Right kidney (tissue), 1 donor: ENCODE results near the gene OR2H1.

Source experiments
- DNase-seq: peaks from one replicate; pipeline ENCODE4 v3.0.0-alpha.2; 2016

Gene OR2H1

DNA sequence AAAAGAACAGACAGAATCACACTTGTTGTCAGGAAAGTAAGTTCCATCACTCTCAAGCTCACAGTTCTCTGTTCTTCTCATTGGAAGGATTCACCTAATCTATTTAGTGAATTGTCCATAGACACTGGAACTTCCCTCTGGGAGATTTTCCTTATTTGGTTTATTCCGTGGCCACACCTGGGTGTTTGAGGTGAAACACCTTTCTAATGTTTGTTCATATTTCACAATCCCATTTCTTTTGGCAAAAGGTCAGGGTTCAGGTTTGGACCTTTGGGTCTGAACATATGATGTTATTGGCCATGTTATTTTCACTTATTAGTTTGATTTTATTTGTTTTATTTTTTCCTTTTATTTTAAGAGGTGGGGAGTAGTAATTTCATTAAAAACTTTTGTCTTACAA, 26.8 kb downstream of the OR2H1 start:
- no peak for DNase-seq

DNA sequence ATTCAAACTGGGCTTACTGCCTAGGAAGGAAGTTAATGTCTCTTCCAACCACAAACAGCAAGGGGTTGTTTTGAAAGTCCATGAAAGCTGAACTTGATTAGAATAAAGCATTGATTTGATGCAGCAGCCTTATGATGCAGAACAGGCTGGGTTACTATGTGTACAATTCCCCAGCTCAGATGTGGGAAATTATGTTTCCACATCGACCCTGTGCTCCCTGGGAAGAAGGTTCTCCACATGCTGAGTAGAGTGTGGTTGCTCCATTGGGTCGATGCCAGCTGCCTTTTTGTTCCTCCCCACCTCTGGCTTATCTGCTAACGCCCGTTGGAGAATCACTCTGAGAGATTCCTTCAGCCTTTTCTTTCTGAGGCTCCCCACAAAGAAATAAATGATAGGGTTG, 29.6 kb downstream of the OR2H1 start:
- no peak for DNase-seq

DNA sequence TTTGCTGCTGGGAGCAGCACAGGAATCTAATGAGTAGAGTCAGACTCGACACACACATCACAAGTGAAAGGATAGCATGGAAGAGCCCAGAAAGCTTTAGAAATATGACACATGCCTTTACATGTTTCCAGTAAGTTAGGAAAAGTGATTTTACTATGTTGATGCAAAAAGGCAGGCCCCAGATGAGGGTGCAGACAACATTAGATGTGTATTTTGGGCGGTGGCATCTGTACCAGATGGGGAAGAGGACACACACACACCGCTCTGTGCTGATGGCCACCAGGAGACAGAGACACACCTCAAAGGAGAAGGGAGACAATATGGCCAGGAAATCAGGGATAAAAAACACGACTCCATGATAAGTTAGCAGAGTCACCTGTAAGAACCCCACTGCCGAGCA, 30.2 kb downstream of the OR2H1 start:
- DNase-seq: no peak

DNA sequence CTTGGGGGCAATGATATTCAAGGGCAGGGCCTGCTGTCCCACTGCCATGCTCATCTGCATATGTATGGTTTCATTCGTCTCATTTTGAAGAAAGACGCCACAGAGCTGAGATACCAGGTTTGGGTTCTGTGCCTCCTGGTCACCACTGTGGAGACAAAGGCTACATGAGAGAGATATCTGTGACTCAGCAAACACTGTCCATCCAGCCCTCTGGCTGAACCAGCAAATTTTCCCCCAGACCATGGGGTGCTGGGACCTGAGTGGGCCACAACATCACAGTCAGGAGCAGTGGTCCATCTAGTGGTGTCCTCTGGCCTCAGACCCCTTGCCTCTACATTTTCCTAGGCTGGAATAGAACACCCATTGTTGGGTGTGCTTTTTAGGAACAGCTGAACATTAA, 30.7 kb downstream of the OR2H1 start, which contains the start of gene MAS1L:
Gene MAS1L, minus strand, starts transcription at position 297 of the 400 bp plus-strand sequence. Its CDS starts 54 bp downstream, at position 243.
- no peak for DNase-seq

DNA sequence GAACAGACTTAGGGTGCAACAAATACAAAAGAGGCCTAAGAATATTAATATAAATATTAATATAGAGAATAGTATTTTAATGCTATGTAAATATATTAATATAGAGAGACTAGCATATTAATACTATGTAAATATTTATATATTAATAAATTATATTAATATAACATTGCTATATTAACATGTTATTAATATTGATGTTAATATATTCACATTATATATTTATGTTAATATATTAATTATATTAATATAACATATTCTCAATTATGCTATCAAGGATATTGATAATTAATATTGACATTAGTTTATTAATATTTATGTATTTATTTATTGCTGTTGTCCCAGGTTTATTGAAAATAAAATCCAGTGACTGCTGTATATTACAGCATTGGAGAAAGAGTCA, 31.9 kb downstream of the OR2H1 start:
- DNase-seq: no peak

DNA sequence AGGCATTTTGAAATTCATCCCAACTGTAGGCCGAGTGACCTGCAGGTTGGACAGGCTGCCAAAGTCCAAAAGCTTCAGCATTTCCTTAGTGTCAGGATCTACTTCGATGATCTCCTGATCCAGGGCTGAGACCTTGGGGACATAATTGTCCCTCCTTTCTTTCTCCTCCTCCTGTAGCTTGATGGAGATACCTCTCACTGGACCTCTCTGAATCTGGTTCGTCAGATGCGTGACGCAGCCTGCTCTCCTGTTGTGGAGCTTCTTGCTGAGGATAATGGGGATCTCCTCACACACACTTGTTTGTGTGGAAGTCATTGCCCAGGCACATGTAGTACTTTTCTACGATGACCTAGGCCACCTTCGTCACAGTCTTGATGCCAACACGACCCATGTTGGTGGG, 32.3 kb downstream of the OR2H1 start:
- no peak for DNase-seq

DNA sequence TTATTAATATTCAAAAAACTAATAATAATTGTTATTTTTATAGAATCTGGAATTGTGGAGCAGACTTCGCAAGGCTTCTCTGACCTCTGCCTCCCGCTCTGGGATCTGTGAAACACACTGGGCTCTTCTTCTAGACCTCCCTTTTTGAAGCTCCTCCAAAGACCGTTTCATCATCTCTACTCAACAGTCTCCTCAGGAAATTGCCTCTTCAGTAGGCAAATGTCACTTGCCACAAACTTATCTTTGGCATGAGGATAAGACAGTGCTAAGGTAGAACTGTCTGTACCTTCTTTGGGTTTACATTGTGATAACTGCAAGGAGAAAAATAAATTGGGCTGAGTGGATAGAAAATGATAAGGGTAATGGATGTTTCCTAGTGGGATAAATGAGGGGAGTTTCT, 33.1 kb downstream of the OR2H1 start:
- no peak for DNase-seq

DNA sequence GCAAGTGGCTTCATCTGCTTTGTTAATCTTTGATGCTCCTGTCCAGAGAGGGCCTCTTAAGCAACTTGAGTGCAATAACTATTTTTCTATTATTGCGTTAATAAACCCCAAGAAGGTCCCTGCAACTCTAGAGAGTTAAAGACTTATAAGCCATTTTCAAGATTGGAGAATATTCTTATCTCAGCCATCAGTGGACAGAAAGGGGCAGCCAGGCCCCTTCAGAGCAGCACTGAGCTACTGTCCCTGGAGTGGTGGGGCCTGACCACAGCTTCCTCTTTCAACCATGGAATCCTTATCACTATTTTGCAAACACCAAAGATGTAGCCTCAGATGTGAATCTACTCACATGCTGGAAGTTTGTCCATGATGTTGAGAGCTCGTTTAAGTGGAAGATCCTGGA, 33.6 kb downstream of the OR2H1 start:
- DNase-seq: no peak

DNA sequence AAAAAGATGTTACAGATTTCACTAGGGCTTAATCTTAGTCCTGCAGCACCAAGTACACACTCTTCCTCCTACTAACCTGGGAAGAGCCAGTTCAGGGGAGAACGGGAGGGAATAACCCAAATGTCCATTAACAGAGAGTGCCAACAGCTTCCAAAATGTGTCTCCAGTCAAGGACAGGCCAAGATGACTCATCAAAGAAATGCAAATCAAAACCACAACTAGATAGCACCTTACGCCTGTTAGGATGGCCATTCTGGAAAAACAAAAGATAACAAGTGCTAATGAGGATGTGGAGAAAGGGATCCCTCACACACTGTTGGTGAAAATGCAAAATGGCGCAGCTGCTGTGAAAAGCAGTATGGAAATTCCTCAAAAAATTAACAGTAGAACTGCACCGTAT, 34.6 kb downstream of the OR2H1 start:
- no peak for DNase-seq

DNA sequence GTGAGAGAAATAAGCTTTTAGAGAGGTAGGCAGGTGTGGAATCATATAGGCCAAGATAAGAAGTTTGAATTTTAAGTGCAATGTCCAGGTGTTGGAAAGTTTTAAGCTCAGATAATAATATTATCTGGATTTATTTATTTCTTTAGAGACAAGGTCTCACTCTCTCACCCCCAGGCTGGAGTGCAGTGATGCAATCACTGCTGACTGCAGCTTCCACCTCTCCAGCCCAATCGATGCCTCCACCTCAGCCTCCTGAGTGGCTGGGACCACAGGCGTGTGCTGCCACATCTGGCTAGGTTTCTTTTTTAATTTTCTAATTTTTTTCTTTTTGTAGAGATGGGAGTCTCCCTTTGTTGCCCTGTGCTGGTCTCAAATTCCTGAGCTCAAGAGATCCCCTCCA, 36.3 kb downstream of the OR2H1 start:
- no peak for DNase-seq

DNA sequence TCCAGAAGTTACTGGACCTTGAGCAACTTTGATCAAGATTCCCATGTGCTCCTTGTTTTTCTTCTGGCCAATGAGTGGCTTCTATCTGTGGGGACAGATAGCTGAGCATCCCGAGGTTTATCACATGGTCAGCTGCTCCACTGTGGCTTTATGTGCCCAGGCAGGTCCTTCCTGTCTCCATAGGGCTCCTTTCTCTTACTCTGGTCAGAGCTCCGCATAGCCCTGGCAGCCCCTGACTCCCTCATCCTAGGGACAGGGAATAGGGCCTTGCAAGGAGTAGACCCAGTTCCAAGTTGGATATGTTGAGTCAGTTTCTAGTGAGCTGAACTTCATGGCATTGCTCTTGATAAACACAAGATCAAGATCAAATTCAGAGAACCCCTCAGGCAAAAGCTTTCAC, 37.2 kb downstream of the OR2H1 start:
- DNase-seq: no peak

DNA sequence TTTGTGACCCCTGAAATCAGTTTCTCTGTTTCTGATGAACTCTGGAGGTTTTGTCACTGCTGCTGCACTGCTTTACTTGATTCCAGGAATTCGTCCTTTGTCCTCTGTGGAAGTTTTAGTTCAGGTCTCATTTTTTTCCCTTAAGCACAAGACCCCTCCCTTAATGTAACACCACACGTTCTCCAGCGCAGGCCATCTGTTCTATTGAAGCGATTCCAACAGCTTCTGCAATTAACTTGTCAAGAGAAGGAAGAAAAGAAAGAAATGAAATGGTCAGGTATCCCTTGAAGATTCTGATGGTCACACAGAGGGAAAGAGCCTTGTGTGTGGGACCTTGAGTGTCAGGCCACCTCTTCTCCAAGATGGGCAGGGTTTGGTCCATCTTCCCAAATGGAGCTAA, 38.6 kb downstream of the OR2H1 start:
- DNase-seq: no peak

DNA sequence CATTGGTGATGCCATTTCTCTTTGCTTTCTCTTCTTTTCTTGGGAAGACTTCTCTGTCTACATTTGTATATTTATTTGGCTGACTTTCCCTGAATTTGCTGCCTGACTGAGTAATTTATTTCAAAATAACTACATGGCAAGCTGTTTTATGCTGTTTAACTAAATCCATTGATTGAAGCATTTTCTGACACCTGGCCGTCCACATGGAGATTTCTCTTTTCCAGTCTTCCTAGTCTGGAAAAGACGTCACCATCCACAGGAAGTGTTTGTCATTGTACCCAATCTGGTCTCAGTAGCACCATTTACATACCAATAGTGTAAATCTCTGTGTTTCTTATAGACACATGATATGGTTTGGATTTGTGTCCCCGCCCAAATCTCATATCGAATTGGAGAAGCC, 40.0 kb downstream of the OR2H1 start:
- no peak for DNase-seq

DNA sequence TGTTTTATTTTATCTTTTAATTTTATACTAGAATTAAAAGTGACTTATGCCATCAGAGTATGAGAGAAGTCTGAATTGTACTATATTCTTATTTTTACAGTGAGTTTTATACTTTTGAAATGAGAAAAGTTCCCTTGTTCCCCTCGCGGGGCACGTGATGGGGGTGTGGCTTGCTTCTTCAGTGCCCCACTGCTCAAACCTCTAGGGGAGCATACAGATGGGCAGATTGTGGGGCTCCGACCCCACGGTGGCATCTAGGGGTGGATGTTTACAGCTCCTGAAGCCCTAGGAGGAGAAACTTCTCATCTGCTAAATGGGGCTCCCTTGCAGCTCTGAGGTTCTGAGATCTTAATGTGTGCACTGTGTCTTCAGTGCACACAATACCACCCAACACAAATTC, 42.7 kb downstream of the OR2H1 start:
- no peak for DNase-seq

DNA sequence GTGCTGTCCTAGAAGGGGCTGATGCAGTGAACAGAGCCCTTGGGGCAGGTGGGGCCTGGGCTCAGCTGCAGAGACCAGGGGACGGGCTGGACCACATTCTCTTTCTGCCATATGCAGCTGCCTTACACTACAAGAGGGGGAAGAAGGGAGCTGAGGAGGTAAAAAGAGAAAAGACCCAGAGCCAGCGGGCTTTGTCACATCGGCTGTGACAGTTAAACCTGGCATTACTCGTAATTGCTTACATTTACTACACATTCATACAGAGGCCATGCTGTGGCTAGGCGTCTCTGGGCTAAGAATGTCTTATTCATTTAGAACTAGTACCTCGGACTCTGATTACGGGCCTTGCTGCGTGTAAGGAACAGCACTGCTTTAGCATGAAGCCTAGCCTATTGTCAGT, 43.6 kb downstream of the OR2H1 start:
- DNase-seq: no peak

DNA sequence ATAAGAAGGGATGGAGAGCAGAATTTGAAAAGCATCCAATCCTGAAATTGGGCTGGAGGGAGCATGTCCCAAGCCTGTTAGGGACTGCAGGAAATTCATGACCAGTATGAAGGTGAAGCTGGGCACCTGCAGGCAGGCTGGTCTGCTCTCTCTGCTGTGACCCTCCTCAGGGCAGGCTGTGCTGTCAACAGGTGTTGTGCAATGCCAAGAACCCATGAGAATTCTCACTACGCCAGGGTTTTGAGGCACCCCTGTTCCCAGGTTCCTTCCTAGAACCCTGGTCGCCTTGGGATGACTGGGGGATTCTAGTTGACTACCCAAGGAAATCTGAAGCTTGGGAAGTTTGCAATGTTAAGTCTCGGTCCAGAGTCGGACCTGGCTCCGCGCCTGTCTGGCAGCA, 44.2 kb downstream of the OR2H1 start:
- DNase-seq: no peak

DNA sequence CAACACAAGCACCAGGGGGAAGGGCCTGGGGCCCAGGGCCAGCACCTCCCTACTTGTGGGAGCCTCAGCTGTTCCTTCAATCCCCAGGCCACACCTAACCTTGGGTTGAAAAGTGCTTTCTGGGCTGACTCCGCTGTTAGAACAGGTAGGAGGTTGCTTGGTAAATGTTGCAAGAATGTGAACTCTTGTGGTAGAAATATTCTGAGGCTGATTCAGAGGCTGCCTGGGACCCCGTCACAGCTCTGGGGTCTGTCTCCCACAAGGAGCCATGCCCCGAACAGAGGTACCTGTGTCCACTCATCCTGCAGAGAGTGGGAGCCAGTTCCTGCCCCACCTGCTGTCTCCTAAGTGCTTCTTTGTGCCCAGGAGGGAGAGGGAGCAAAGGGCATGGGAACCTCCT, 45.2 kb downstream of the OR2H1 start:
- no peak for DNase-seq

DNA sequence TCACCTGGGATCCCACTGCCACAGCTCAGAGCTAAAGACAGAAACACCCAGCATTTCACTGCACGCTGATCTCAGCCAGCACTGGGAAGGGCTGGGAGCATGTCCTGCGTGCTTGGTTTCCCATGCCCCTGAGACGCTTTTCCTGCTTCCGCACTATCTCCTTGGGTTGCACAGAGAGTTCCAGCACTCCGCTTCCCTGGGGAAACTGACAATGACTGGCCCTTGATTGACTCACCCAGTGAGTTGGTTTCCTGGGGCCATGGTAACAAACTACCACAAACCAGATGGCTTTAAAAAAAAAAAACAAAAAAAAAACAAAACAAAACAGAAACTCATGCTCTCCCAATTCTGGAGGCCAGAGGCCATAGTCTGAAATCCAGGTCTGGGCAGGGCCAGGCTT, 45.6 kb downstream of the OR2H1 start:
- DNase-seq: no peak

DNA sequence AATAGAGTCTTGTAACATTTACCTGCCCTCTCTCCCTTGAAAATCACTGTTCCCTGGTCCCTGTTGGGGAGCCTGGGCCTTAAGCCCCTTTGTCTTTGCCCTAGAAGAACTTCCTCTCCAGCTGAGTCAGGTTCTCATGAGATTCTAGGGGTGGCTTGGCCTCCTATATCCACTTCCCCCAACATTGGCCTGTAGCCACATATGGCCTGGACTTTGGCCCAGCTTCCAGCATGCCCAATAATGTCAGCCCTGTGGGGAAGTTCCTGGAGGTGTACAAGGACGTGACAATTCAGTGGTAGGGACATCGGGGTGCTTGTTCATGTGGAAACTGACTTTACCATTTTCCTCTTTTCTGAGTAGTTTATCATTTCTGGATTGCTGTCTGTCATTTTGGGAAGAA, 48.0 kb downstream of the OR2H1 start:
- DNase-seq: no peak

DNA sequence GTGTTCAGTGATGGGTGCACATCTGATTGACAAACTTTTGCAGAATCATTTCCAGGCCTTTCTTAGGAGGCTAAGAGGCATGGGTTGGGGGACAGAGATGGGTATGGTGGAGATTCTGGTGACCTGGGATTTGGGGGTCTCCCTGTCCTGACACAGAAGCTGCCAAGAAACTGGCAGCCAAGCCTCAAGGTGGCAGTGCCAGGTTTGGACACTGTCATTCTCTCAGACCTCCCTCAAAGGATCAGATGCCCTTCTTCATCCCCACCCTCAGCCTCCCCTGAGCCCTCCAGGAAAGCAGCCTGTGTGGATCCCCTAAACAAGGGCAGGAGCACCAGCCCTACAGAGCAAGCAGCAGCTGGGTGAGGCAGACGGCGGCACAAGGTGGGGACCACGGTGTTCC, 48.9 kb downstream of the OR2H1 start:
- no peak for DNase-seq

DNA sequence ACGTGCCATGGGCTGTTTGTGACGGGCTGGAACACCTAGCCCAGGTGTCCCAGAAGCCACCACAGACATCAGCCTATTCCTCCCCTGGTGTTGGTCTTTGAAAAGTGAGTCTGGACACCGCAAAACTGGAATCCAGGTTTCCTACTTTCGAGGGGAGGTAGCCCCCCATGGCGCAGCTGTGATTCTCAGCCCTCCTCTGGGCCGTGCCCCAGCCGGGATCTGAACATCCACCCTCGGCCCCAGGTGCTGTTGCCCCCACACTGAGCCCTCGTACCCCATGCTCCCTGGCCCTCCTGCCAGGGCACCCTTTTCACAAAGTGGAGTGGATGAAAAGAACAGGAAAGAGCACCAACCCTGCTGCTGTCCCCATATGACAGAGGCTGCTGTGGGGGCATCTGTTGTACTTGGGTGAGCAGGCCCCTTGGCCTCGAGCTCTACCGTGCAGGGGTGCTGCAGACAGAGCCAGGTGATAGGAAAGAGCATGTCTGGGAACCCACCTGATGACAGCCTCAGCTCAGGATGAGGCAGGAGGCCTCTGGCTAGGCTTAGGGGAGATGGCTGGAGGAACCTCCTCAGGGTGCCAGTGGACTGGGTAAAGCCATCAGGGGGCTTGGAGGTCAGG, 49.6 kb downstream of the OR2H1 start:
- DNase-seq: no peak

DNA sequence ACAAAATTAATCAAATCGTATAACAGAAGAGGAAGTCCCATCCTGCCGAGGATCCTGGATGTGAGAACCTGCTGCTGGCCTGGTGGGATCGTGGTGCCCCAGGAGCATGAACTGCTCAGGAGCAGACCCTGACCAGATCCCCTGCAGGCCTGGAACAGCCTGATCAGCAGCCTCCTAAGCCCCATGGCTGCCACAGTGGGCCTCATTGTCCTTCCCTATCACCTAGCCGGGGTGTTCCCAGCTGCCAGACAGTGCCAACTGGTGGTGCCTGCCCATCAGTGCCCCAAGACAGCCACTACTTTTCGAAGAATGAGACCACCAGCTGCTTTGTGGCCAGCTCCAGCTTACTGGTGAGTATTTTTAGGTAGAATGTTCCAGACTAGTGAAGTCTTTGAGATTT, 50.4 kb downstream of the OR2H1 start:
- no peak for DNase-seq

DNA sequence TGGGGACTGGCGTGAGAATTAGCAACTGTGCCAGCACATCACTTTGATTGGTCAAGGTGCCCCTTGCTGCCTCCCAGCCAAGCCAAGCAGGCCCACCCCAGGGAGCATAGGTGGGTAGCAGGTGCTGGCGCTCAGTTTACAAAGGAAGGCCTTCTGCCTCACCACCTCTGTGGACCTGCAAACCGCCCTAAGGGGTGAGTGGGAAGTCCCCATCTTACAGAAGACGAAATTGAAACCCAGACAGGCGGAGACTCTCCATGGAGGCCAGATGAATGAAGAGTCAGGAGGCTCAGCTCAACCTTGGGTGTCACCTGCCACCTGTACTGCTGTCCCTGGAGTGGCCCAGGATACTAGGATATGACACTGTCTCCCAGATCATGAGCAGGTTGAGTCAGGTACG, 52.3 kb downstream of the OR2H1 start:
- DNase-seq: no peak

DNA sequence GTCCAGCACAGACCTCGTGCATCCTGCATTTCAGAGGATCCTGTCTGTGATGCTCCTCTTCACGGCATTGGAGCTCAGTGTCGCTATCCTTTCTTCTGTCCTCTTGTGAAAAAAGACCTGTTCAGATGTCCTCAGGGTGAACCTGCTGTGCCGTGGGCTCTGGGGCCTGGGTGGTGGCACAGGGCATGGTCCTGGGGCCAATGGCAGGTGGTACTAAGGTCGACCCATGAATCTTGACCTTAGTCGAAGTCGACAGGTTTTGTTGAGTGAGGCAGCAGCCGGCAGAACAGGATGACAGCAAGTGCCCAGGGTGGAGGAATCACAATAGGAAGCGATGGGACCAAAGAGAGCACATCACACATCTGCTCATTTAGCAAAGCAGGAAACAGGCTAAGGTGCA, 52.8 kb downstream of the OR2H1 start:
- DNase-seq: no peak

DNA sequence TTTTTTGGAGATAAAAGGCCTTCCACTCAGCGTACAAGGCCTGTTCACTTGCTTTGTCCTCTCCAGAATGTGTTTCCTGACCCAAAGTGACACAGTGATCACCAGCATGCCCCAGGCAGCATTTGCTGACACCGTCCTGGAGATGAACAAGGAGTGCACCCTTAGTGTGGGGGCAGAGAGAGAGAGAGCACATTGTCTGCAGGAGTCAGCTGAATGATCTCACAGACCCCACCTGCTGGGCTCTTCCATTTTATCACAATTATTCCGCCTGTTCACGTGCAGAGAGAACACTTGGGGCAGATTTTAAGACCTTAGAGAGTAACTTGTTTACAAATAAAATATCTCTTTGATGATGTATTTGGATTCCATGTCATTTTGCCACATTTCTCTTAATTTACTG, 53.2 kb downstream of the OR2H1 start:
- no peak for DNase-seq
